HepG2 (cell line): ENCODE results near the gene TCF25. TPM values are rescaled to one million over a fixed set of nuclear protein-coding genes. Genes with fewer than 3 reads are reported as not detected.

ENCODE experiments used
- ADNP ChIP-seq: sonication (generic); formaldehyde crosslinking; IDR thresholded peaks from 2 replicates; pipeline ENCODE4 v1.4.0; 2020; ENCODE audit warnings: missing genetic modification reagents
- EEA1 ChIP-seq: sonication (generic); formaldehyde crosslinking; IDR thresholded peaks from 2 replicates; pipeline ENCODE4 v1.5.1; 2020; ENCODE audit warnings: mild to moderate bottlenecking, missing genetic modification reagents, borderline replicate concordance
- FOXC1 ChIP-seq: sonication (generic); formaldehyde crosslinking; IDR thresholded peaks from 2 replicates; pipeline ENCODE4 v1.8.0; 2022; ENCODE audit warnings: mild to moderate bottlenecking, missing genetic modification reagents, borderline replicate concordance
- KLF12 ChIP-seq: sonication (generic); formaldehyde crosslinking; IDR thresholded peaks from 2 replicates; pipeline ENCODE4 v1.4.0; 2020; ENCODE audit warnings: missing genetic modification reagents, borderline replicate concordance
- MBNL3 ChIP-seq: fragments of 250-450 bp; sonication (Bioruptor Pico); conservative IDR thresholded peaks from 2 replicates; pipeline ENCODE4 v1.8.0; 2022; ENCODE audit warnings: mild to moderate bottlenecking, inconsistent platforms
- MED1 ChIP-seq: sonication (generic); formaldehyde crosslinking; IDR thresholded peaks from 2 replicates; pipeline ENCODE4 v1.4.0; 2020; ENCODE audit warnings: missing genetic modification reagents
- MYNN ChIP-seq: sonication (generic); formaldehyde crosslinking; IDR thresholded peaks from 2 replicates; pipeline ENCODE4 v1.4.0; 2020; ENCODE audit warnings: mild to moderate bottlenecking, low read depth, missing genetic modification reagents
- RXRA ChIP-seq: sonication (generic); formaldehyde crosslinking; IDR thresholded peaks from 2 replicates; pipeline ENCODE4 v1.5.1; 2020; ENCODE audit warnings: missing genetic modification reagents
- U2AF2 ChIP-seq: fragments of 200-400 bp; formaldehyde crosslinking; IDR thresholded peaks from 2 replicates; pipeline ENCODE4 v1.6.1; 2017; ENCODE audit warnings: low read depth, mild to moderate bottlenecking, low read length
- ZNF33A ChIP-seq: sonication (generic); formaldehyde crosslinking; IDR thresholded peaks from 2 replicates; pipeline ENCODE4 v1.5.1; 2020; ENCODE audit warnings: missing genetic modification reagents, mild to moderate bottlenecking, moderate library complexity, borderline replicate concordance
- ZNF75D ChIP-seq: sonication (generic); formaldehyde crosslinking; IDR thresholded peaks from 2 replicates; pipeline ENCODE4 v1.8.1; 2023; ENCODE audit warnings: missing genetic modification reagents, mild to moderate bottlenecking, borderline replicate concordance
- polyA plus RNA-seq, 8 experiments: library from polyadenylated mRNA; depleted of rRNA in 3 of 8; stranded (reverse) in 7 of 8; unstranded in 1 of 8; fragments of >200 nt; fragmentation: Illumina TruSeq in 4 of 8; extraction: Trizol in 4 of 8; gene quantifications; 2 replicates each; pipeline versions ENCODE4 v1.2.1 to v1.2.3, GENCODE V29; 2011 to 2016; ENCODE audit warnings: low read depth in 4 of 8, missing spikeins in 1 of 8, mixed read lengths in 1 of 8; ENCODE audit not compliant: insufficient read depth in 1 of 8
- total RNA-seq, 5 experiments: library from RNA; depleted of rRNA; stranded (reverse); fragments of >200 nt; fragmentation: Illumina TruSeq; extraction: Trizol; gene quantifications; 2 replicates each; pipeline ENCODE4 v1.2.3, GENCODE V29; 2016; ENCODE audit warnings: low read depth in 1 of 5
- TF ChIP-seq, protein P1 (sequence below): sonication (generic); formaldehyde crosslinking; IDR thresholded peaks from 2 replicates; pipeline ENCODE4 v1.4.0; 2020; ENCODE audit warnings: low read depth, missing genetic modification reagents
- TF ChIP-seq, protein P2 (sequence below): sonication (generic); formaldehyde crosslinking; IDR thresholded peaks from 2 replicates; pipeline ENCODE4 v1.4.0; 2020; ENCODE audit warnings: missing genetic modification reagents, borderline replicate concordance
- TF ChIP-seq, protein P3 (sequence below), 2 experiments: sonication (generic) in 1 of 2; formaldehyde crosslinking in 1 of 2; IDR thresholded peaks; 2 replicates each; pipeline versions ENCODE4 v1.5.1 to v1.6.1; 2011 to 2020; ENCODE audit warnings: borderline replicate concordance in 1 of 2, low read depth in 1 of 2, low read length in 1 of 2, mild to moderate bottlenecking in 1 of 2, missing genetic modification reagents in 1 of 2, moderate library complexity in 1 of 2
- TF ChIP-seq, protein P4 (sequence below): IDR thresholded peaks from 2 replicates; pipeline ENCODE4 v1.6.1; 2016; ENCODE audit warnings: missing biosample characterization, missing genetic modification reagents, low read depth

Gene TCF25
- total and polyA plus RNA-seq, 2 of the 13 experiments (the other 11 are each of a cell fraction or from before 2014, with no cell fraction given) = 138 to 206 TPM

DNA sequence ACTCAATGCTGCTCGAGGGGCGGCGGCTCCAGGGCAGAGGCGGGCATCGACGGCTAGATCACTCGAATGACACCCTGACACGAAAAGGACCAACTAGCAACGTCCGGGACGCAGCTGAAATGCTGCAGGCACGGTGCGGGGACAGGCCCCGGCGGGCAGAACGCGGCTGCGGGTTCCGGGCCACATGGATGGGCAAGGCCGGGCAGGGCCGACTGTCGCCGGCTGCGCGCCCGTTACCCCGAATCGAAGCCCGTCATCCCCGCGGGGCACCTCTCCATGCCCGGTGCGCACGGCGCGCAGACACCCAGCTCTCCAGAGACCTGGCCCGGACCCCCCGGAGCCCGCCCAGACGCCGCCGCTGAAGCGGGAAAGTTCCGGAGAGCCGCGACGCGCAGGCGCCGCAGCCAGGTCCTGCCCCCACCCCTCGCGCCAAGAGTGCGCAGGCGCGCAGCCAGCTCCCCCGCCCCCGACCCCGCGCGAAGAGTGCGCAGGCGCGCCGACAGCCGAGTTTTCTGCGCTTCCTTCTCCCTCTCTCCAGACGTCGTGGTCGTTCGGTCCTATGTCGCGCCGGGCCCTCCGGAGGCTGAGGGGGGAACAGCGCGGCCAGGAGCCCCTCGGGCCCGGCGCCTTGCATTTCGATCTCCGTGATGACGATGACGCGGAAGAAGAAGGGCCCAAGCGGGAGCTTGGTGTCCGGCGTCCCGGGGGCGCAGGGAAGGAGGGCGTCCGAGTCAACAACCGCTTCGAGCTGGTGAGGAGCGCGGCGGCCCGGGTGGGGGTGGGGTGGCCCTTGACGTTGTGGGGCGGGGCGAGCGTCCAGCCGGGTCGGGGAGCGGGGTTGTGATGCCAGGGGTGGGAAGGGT lies at the start of gene TCF25 (continued):
- TF ChIP-seq ZNF33A (CRISPR knock-in tag) (no peak), U2AF2 (no peak), KLF12 (CRISPR knock-in tag) (peak; percentile 77; the same call in 1 of the 2 replicates), FOXC1 (CRISPR knock-in tag) (peak; percentile 93; the same call in 1 of the 2 replicates), RXRA (CRISPR knock-in tag) (peak; percentile 8; the same call in 1 of the 2 replicates), EEA1 (peak; percentile 96), MED1 (CRISPR knock-in tag) (peak; percentile 75), ADNP (CRISPR knock-in tag) (0 out of 2 replicates have a peak, but pooled peaks have one; percentile 33), ZNF75D (CRISPR knock-in tag) (peak; percentile 70; the same call in 1 of the 2 replicates), MBNL3 (no peak), MYNN (CRISPR knock-in tag) (no peak; the same call in 1 of the 2 replicates)
- TF ChIP-seq, protein P1, sequence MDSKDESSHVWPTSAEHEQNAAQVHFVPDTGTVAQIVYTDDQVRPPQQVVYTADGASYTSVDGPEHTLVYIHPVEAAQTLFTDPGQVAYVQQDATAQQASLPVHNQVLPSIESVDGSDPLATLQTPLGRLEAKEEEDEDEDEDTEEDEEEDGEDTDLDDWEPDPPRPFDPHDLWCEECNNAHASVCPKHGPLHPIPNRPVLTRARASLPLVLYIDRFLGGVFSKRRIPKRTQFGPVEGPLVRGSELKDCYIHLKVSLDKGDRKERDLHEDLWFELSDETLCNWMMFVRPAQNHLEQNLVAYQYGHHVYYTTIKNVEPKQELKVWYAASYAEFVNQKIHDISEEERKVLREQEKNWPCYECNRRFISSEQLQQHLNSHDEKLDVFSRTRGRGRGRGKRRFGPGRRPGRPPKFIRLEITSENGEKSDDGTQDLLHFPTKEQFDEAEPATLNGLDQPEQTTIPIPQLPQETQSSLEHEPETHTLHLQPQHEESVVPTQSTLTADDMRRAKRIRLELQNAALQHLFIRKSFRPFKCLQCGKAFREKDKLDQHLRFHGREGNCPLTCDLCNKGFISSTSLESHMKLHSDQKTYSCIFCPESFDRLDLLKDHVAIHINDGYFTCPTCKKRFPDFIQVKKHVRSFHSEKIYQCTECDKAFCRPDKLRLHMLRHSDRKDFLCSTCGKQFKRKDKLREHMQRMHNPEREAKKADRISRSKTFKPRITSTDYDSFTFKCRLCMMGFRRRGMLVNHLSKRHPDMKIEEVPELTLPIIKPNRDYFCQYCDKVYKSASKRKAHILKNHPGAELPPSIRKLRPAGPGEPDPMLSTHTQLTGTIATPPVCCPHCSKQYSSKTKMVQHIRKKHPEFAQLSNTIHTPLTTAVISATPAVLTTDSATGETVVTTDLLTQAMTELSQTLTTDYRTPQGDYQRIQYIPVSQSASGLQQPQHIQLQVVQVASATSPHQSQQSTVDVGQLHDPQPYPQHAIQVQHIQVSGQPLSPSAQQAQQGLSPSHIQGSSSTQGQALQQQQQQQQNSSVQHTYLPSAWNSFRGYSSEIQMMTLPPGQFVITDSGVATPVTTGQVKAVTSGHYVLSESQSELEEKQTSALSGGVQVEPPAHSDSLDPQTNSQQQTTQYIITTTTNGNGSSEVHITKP (CRISPR knock-in tag) = no peak; the same call in 1 of the 2 replicates
- TF ChIP-seq, protein P2, sequence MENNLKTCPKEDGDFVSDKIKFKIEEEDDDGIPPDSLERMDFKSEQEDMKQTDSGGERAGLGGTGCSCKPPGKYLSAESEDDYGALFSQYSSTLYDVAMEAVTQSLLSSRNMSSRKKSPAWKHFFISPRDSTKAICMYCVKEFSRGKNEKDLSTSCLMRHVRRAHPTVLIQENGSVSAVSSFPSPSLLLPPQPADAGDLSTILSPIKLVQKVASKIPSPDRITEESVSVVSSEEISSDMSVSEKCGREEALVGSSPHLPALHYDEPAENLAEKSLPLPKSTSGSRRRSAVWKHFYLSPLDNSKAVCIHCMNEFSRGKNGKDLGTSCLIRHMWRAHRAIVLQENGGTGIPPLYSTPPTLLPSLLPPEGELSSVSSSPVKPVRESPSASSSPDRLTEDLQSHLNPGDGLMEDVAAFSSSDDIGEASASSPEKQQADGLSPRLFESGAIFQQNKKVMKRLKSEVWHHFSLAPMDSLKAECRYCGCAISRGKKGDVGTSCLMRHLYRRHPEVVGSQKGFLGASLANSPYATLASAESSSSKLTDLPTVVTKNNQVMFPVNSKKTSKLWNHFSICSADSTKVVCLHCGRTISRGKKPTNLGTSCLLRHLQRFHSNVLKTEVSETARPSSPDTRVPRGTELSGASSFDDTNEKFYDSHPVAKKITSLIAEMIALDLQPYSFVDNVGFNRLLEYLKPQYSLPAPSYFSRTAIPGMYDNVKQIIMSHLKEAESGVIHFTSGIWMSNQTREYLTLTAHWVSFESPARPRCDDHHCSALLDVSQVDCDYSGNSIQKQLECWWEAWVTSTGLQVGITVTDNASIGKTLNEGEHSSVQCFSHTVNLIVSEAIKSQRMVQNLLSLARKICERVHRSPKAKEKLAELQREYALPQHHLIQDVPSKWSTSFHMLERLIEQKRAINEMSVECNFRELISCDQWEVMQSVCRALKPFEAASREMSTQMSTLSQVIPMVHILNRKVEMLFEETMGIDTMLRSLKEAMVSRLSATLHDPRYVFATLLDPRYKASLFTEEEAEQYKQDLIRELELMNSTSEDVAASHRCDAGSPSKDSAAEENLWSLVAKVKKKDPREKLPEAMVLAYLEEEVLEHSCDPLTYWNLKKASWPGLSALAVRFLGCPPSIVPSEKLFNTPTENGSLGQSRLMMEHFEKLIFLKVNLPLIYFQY (CRISPR knock-in tag) = peak; percentile 42; the same call in 1 of the 2 replicates
- TF ChIP-seq, protein P3, sequence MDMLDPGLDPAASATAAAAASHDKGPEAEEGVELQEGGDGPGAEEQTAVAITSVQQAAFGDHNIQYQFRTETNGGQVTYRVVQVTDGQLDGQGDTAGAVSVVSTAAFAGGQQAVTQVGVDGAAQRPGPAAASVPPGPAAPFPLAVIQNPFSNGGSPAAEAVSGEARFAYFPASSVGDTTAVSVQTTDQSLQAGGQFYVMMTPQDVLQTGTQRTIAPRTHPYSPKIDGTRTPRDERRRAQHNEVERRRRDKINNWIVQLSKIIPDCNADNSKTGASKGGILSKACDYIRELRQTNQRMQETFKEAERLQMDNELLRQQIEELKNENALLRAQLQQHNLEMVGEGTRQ (IDR thresholded peaks at IDR 0.05; ENCODE audit: low read depth, low read length) = no peak
- TF ChIP-seq, protein P3 (CRISPR knock-in tag; IDR thresholded peaks at IDR 0.05; ENCODE audit: borderline replicate concordance) = peak; percentile 54; the same call in 1 of the 2 replicates
- TF ChIP-seq, protein P4, sequence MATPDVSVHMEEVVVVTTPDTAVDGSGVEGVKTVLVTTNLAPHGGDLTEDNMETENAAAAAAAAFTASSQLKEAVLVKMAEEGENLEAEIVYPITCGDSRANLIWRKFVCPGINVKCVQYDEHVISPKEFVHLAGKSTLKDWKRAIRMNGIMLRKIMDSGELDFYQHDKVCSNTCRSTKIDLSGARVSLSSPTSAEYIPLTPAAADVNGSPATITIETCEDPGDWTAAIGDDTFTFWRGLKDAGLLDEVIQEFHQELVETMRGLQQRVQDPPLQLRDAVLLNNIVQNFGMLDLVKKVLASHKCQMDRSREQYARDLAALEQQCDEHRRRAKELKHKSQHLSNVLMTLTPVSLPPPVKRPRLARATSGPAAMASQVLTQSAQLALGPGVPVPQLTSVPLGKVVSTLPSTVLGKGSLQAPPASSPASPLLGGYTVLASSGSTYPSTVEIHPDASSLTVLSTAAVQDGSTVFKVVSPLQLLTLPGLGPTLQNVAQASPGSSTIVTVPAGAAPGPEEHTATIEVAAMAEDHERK (CRISPR knock-in tag) = no peak; the same call in 1 of the 2 replicates
